Posterior cingulate gyrus (tissue), 11 donors: Measurements from ENCODE around the gene FCHO2.
"Not testable (repeated sequence)": the region's sequence is repeated elsewhere in the genome, so short reads cannot be mapped to it uniquely, and the experiment has no call there.

Source experiments
- DNase-seq, 10 donors: peaks; one replicate each; pipeline versions ENCODE4 v3.0.0 to v3.0.0-alpha.2; 2020 to 2021; ENCODE audit warnings: mixed read lengths in 3 of 10
- intact Hi-C: fragments of 100-400 bp; cut with DNase I; formaldehyde crosslinking; loops from one replicate; pipeline ENCODE4 v1.15.1; 2023

The FCHO2 gene

GRCh38 chr5:72955143-72955767, 586 bp upstream of the FCHO2 start:
- DNase-seq: peak in 1 of 10 donors; percentile 33
- intact Hi-C loops: loop anchor here (2.0 to 10.0 kb wide), 4 partner anchors 106 to 340 kb away; partner anchors contain the start of gene TNPO1

- intact Hi-C loops: loop anchor here (5.0 to 10.0 kb wide), 2 partner anchors 261 to 342 kb away; no protein-coding TSS in a partner anchor
- DNase-seq: peak; percentile 18 to 91 (median 40)
Observed at GRCh38 chr5:72956324-72957140, 691 bp downstream of the FCHO2 start.

GRCh38 chr5:72957337-72957736, 1.5 kb downstream of the FCHO2 start:
- intact Hi-C loops: loop anchor here (5.0 to 10.0 kb wide), 2 partner anchors 260 to 343 kb away; no protein-coding TSS in a partner anchor
- no peak for DNase-seq

- DNase-seq: no peak
- intact Hi-C loops: loop anchor here (5.0 to 10.0 kb wide), 2 partner anchors 258 to 344 kb away; no protein-coding TSS in a partner anchor
Observed at GRCh38 chr5:72959257-72959656, 3.4 kb downstream of the FCHO2 start.

- not testable (repeated sequence) for DNase-seq
Observed at GRCh38 chr5:72974481-72974880, 18.6 kb downstream of the FCHO2 start.

GRCh38 chr5:72976810-72977209, 21.0 kb downstream of the FCHO2 start:
- DNase-seq, intact Hi-C loops: not testable (repeated sequence)

More at GRCh38 chr5:72974481-72974880, 18.6 kb downstream of the FCHO2 start:
- intact Hi-C loops: not testable (repeated sequence)

GRCh38 chr5:72985719-72986118, 29.9 kb downstream of the FCHO2 start:
- no peak for DNase-seq
- intact Hi-C loops: no loop called here

- DNase-seq: no peak
- intact Hi-C loops: no loop called here
Observed at GRCh38 chr5:72988769-72989168, 32.9 kb downstream of the FCHO2 start.

- no peak for DNase-seq
- intact Hi-C loops: no loop called here
Observed at GRCh38 chr5:72991394-72991793, 35.6 kb downstream of the FCHO2 start.

GRCh38 chr5:72994578-72994977, 38.7 kb downstream of the FCHO2 start:
- no peak for DNase-seq
- intact Hi-C loops: no loop called here

- intact Hi-C loops: no loop called here
- peak in 1 of 10 donors; percentile 72 for DNase-seq
Observed at GRCh38 chr5:72996632-72997031, 40.8 kb downstream of the FCHO2 start.

- no peak for DNase-seq
- intact Hi-C loops: no loop called here
Observed at GRCh38 chr5:72999916-73000315, 44.1 kb downstream of the FCHO2 start.

- intact Hi-C loops: no loop called here
- DNase-seq: no peak
Observed at GRCh38 chr5:73005886-73006285, 50.0 kb downstream of the FCHO2 start.

GRCh38 chr5:73007051-73007450, 51.2 kb downstream of the FCHO2 start:
- intact Hi-C loops: no loop called here
- no peak for DNase-seq

- DNase-seq: no peak
- intact Hi-C loops: no loop called here
Observed at GRCh38 chr5:73008831-73009230, 53.0 kb downstream of the FCHO2 start.

GRCh38 chr5:73011612-73012011, 55.8 kb downstream of the FCHO2 start:
- intact Hi-C loops, DNase-seq: not testable (repeated sequence)

- DNase-seq: no peak
- intact Hi-C loops: no loop called here
Observed at GRCh38 chr5:73018892-73019291, 63.1 kb downstream of the FCHO2 start.

- intact Hi-C loops: no loop called here
- no peak for DNase-seq
Observed at GRCh38 chr5:73019766-73020165, 63.9 kb downstream of the FCHO2 start.

GRCh38 chr5:73022471-73023169, 66.8 kb downstream of the FCHO2 start:
- no peak for DNase-seq
- intact Hi-C loops: no loop called here

GRCh38 chr5:73024946-73025544, 69.2 kb downstream of the FCHO2 start:
- intact Hi-C loops, DNase-seq: not testable (repeated sequence)

- intact Hi-C loops: no loop called here
- no peak for DNase-seq
Observed at GRCh38 chr5:73027361-73027760, 71.5 kb downstream of the FCHO2 start.
